Naive thymus-derived CD4-positive, alpha-beta T cell (primary cell): ENCODE data around the gene EIF5. TPM values are rescaled to one million over a fixed set of nuclear protein-coding genes. Genes with fewer than 3 reads are reported as not detected.
A peak's percentile ranks its signal among the peaks of the same experiment; 100 is the strongest.

ENCODE experiments used
- ATAC-seq: fragments of 150-1000 bp; cut with Tn5 transposase; 2 replicates; pipeline ENCODE4 v1.10.0; 2021; ENCODE audit warnings: mild to moderate bottlenecking, moderate library complexity
- CTCF ChIA-PET: fragments of 350-600 bp; sonication (Branson Sonifier 250); formaldehyde crosslinking; loops from one replicate; lab custom pipeline; 2021; ENCODE audit warnings: antibody characterized with exemption; lab: Charles Lee
- POLR2A ChIA-PET: fragments of 350-600 bp; sonication (Branson Sonifier 250); formaldehyde crosslinking; loops from one replicate; lab custom pipeline; 2021; ENCODE audit warnings: antibody characterized with exemption, inconsistent platforms; lab: Charles Lee
- DNase-seq, 9 donors: peaks; one replicate each; pipeline versions ENCODE4 v3.0.0 to v3.0.0-alpha.2; 2020 to 2022; ENCODE audit warnings: mixed read lengths in 1 of 9
- H3K27ac ChIP-seq: one replicate; pipeline ENCODE4 v1.7.0; 2013; ENCODE audit warnings: mild to moderate bottlenecking, low read depth, low read length, moderate library complexity
- H3K27me3 ChIP-seq, 2 donors: one replicate each; pipeline ENCODE4 v1.7.0; 2013; ENCODE audit warnings: low read length in 2 of 2, mild to moderate bottlenecking in 2 of 2, moderate library complexity in 2 of 2; ENCODE audit not compliant: control insufficient read depth in 2 of 2, insufficient read depth in 2 of 2
- H3K36me3 ChIP-seq, 3 experiments: 1 replicate in 2 of 3; 2 replicates in 1 of 3; pipeline ENCODE4 v1.7.0; 2013; ENCODE audit warnings: low read length in 3 of 3, mild to moderate bottlenecking in 3 of 3, moderate library complexity in 1 of 3; ENCODE audit not compliant: insufficient read depth in 3 of 3, control insufficient read depth in 2 of 3
- H3K4me1 ChIP-seq, 2 donors: one replicate each; pipeline ENCODE4 v1.7.0; 2013; ENCODE audit warnings: low read length in 2 of 2, mild to moderate bottlenecking in 2 of 2, moderate library complexity in 1 of 2; ENCODE audit not compliant: control insufficient read depth in 2 of 2, insufficient read depth in 2 of 2
- H3K4me3 ChIP-seq: 2 replicates; pipeline ENCODE4 v1.7.0; 2013; ENCODE audit warnings: mild to moderate bottlenecking, low read length
- H3K9me3 ChIP-seq, 3 experiments: 1 replicate in 2 of 3; 2 replicates in 1 of 3; pipeline ENCODE4 v1.7.0; 2013; ENCODE audit warnings: low read length in 3 of 3; ENCODE audit not compliant: control insufficient read depth in 2 of 3
- H3K27ac Mint-ChIP-seq, 9 donors: one replicate each; pipeline ENCODE4 v1.8.0; 2020 to 2022; ENCODE audit warnings: mixed read lengths in 9 of 9, mild to moderate bottlenecking in 8 of 9, moderate library complexity in 5 of 9, inconsistent platforms in 2 of 9
- H3K27me3 Mint-ChIP-seq, 5 donors: one replicate each; pipeline ENCODE4 v1.8.0; 2021 to 2022; ENCODE audit warnings: mixed read lengths in 5 of 5, mild to moderate bottlenecking in 1 of 5
- H3K36me3 Mint-ChIP-seq, 5 donors: one replicate each; pipeline ENCODE4 v1.8.0; 2020 to 2022; ENCODE audit warnings: mixed read lengths in 5 of 5, mild to moderate bottlenecking in 3 of 5, inconsistent platforms in 1 of 5
- H3K4me1 Mint-ChIP-seq, 7 donors: one replicate each; pipeline ENCODE4 v1.8.0; 2020 to 2022; ENCODE audit warnings: mixed read lengths in 7 of 7, mild to moderate bottlenecking in 3 of 7, inconsistent platforms in 1 of 7
- H3K4me3 Mint-ChIP-seq, 10 donors: one replicate each; pipeline ENCODE4 v1.8.0; 2020 to 2022; ENCODE audit warnings: mild to moderate bottlenecking in 10 of 10, mixed read lengths in 10 of 10, moderate library complexity in 6 of 10, inconsistent platforms in 2 of 10
- H3K9me3 Mint-ChIP-seq, 11 donors: one replicate each; pipeline ENCODE4 v1.8.0; 2020 to 2022; ENCODE audit warnings: mixed read lengths in 11 of 11, mild to moderate bottlenecking in 4 of 11, inconsistent platforms in 1 of 11, moderate library complexity in 1 of 11
- intact Hi-C, 2 donors: fragments of 100-400 bp; cut with micrococcal nuclease; formaldehyde crosslinking; loops; one replicate each; pipeline ENCODE4 v1.15.1; 2023
- polyA plus RNA-seq, 2 donors: library from polyadenylated mRNA; unstranded; fragments of 300-500 nt; fragmentation: Illumina TruSeq; gene quantifications; one replicate each; pipeline ENCODE4 v1.2.3, GENCODE V29; 2021
- total RNA-seq, 6 experiments: library from RNA in 5 of 6; stranded (reverse) in 5 of 6; gene quantifications; 1 replicate in 5 of 6; 2 replicates in 1 of 6; pipeline ENCODE4 v1.2.3 and lab custom pipeline; 2021 to 2026

The EIF5 gene
- total and polyA plus RNA-seq, 7 experiments from 2014 or later, result 182 to 716 (median 322) TPM

DNA sequence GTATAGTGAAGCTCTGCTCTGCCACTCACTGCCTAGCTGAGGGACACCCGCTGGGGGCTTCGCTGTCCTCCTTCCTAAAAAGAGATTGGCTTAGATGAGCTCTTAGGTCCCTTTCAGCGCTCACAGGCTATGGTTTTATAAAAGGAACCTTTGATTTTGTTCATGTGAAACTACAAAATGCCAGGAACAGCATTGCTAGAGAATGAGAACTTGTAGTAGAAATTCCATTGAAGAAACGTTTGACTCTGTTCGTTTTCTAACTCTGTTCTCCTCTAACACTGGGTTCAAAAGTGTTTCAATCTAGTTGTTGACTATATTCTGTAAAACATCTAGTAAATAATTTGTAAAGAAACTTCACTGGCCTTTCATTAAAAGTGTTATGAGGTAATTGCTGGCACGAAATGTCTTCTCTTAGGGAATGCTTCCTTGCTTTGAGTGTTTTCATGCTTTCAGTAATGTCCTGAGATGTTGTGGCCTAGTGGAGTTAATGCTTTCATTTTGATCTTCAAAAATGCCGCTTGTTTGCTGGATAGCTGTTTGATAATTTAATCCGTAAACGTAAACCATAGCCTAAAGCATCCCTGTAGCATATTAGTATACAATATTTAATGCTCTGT, 52.8 kb downstream of the EIF5 start:
- no peak for ATAC-seq
- peaks cover 0 to 8% (median 4%) of the 10 kb centered on the region in 5 donors for H3K27me3 Mint-ChIP-seq
- Histone ChIP-seq H3K4me3 (peak overlapping the region; percentile 98), H3K9me3 (no peaks in the 10 kb centered on the region), H3K27me3 (no peaks in the 10 kb centered on the region), H3K27ac (peak overlapping the region; percentile 90), H3K36me3 (no peaks in the 10 kb centered on the region), H3K4me1 (peaks cover 26 to 37% of the 10 kb centered on the region in 2 donors)
- intact Hi-C loops, result loop anchor here (2.0 to 10.0 kb wide), 5 partner anchors 14 to 1652 kb away; partner anchors contain the start of genes RCOR1 (in 2 of the 2), KLC1 (in 1 of the 2) and TRAF3 (in 1 of the 2)
- H3K36me3 Mint-ChIP-seq, result peaks cover 0 to 10% (median 0%) of the 10 kb centered on the region in 5 donors
- no peak for DNase-seq
- H3K4me3 Mint-ChIP-seq, result peak overlapping the region; percentile 94 to 99 (median 96)
- ChIA-PET POLR2A (interaction anchor here (0.6 to 2.7 kb wide), 2 partner anchors 18 to 53 kb away, joined by 3 to 18 read pairs; partner anchors contain the start of gene EIF5), CTCF (no interaction called here)
- H3K27ac Mint-ChIP-seq, result peak overlapping the region; percentile 91 to 98 (median 95)
- peaks cover 12 to 61% (median 41%) of the 10 kb centered on the region in 7 donors for H3K4me1 Mint-ChIP-seq
- no peaks in the 10 kb centered on the region for H3K9me3 Mint-ChIP-seq

DNA sequence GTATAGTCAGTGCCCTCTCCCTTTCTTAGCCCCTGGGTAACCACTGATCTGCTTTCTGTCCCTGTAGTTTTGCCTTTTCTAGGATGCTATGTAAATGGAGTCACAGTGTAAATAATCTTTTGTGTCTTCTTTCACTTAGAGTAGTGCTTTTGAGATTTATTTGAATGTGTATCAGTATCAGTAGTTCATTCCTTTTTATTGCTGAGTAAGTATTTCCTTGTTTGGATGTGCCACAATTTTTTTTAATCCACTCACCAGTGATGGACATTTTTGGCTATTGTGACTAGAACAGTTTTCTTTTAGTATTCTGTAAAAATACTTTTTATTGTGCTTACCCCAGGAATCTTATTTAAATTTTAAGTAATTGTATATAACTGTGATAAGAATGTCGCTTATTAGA, 54.6 kb downstream of the EIF5 start:
- ATAC-seq (no peak), DNase-seq (no peak)
- Mint-ChIP-seq H3K9me3 (no peaks in the 10 kb centered on the region), H3K4me1 (peaks cover 12 to 77% (median 44%) of the 10 kb centered on the region in 7 donors), H3K27ac (peak overlapping the region in 7 of 9 donors; percentile 6 to 91 (median 74)), H3K4me3 (peak overlapping the region in 9 of 10 donors; percentile 41 to 99 (median 77)), H3K36me3 (peaks cover 0 to 9% (median 0%) of the 10 kb centered on the region in 5 donors), H3K27me3 (no peaks in the 10 kb centered on the region)
- H3K36me3 ChIP-seq, result no peaks in the 10 kb centered on the region
- peak overlapping the region; percentile 42 for H3K27ac ChIP-seq
- intact Hi-C loops, result loop anchor here (5.0 to 10.0 kb wide), 4 partner anchors 239 to 1654 kb away; partner anchors contain the start of genes RCOR1 (in 2 of the 2), KLC1 (in 1 of the 2) and TRAF3 (in 1 of the 2)
- ChIA-PET CTCF (no interaction called here), POLR2A (interaction anchor here (1.1 to 2.7 kb wide), 2 partner anchors 8 to 55 kb away, joined by 5 to 18 read pairs; partner anchors contain the start of gene EIF5)
- peaks cover 35 to 42% of the 10 kb centered on the region in 2 donors for H3K4me1 ChIP-seq
- H3K27me3 ChIP-seq, result no peaks in the 10 kb centered on the region
- H3K9me3 ChIP-seq, result no peaks in the 10 kb centered on the region
- H3K4me3 ChIP-seq, result no peak overlapping the region

DNA sequence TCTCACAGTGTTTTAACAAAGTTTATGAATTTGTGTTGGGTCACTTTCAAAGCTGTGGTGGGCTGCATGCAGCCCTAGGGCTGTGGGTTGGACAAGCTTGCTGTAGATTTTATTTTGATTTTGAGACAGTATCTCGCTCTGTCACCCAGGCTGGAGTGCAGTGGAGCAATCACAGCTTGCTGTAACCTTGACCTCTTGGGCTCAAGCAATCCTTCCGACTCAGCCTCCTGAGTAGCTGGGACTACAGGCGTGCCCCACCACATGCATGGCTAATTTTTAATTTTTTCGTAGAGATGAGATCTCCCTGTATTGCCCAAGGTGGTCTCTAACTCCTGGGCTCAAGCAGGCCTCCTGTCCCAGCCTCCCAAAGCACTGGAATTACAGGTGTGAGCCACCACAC, 56.6 kb downstream of the EIF5 start:
- H3K4me3 Mint-ChIP-seq, result peak overlapping the region in 2 of 10 donors; percentile 19 to 29
- H3K27ac Mint-ChIP-seq, result peak overlapping the region in 6 of 9 donors; percentile 34 to 81 (median 74)
- POLR2A ChIA-PET, result interaction anchor here (0.6 to 2.0 kb wide), 8 partner anchors 8 to 477 kb away, joined by 3 to 11 read pairs (median 3); partner anchors contain the start of gene EIF5

DNA sequence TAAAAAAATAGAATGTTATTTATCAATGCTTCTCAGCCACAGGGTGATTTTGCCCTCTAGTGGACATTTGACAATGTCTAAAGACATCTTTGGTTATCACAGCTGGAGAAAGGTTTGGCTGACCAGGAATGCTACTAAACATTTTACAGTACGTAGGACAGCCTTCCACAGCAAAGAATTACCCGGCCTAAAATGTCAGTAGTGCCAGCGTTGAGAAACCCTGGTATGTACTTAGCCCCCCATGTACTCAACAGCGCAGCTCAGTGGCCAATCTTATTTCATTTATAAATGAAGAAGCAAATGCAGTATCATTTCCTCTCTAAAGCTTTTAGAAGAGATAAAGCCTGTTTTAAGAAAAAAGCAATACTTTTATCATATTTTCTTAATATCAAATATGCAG, 57.0 kb downstream of the EIF5 start:
- Histone ChIP-seq H3K4me1 (peaks cover 51% of the 10 kb centered on the region in 2 donors), H3K9me3 (no peaks in the 10 kb centered on the region), H3K27me3 (no peaks in the 10 kb centered on the region), H3K27ac (no peak overlapping the region), H3K36me3 (no peaks in the 10 kb centered on the region), H3K4me3 (no peak overlapping the region)
- POLR2A ChIA-PET, result interaction anchor here (0.6 to 2.0 kb wide), 8 partner anchors 13 to 476 kb away, joined by 3 to 11 read pairs (median 3); partner anchors contain the start of gene EIF5
- Mint-ChIP-seq H3K36me3 (peaks cover 0 to 6% (median 0%) of the 10 kb centered on the region in 5 donors), H3K4me1 (peaks cover 33 to 86% (median 60%) of the 10 kb centered on the region in 7 donors), H3K9me3 (no peaks in the 10 kb centered on the region), H3K4me3 (peak overlapping the region in 6 of 10 donors; percentile 17 to 54 (median 44)), H3K27me3 (no peaks in the 10 kb centered on the region), H3K27ac (peak overlapping the region in 6 of 9 donors; percentile 18 to 86 (median 73))
- DNase-seq (peak in 7 of 9 donors; percentile 31 to 60 (median 48)), ATAC-seq (peak; percentile 86)
- intact Hi-C loops, result loop anchor here in 1 of 2 donors (1.0 kb wide), 2 partner anchors 58 to 99 kb away; no protein-coding TSS in a partner anchor
- CTCF ChIA-PET, result interaction anchor here (0.6 to 1.4 kb wide), 14 partner anchors 8 to 696 kb away, joined by 3 to 14 read pairs (median 4); partner anchors contain the start of gene EIF5

More for the DNA sequence above, 56.6 kb downstream of the EIF5 start:
- no peak for DNase-seq
- Mint-ChIP-seq H3K9me3 (no peaks in the 10 kb centered on the region), H3K27me3 (no peaks in the 10 kb centered on the region), H3K36me3 (peaks cover 0 to 9% (median 0%) of the 10 kb centered on the region in 5 donors), H3K4me1 (peaks cover 29 to 82% (median 56%) of the 10 kb centered on the region in 7 donors)
- Histone ChIP-seq H3K27me3 (no peaks in the 10 kb centered on the region), H3K27ac (no peak overlapping the region), H3K4me1 (peaks cover 47 to 51% of the 10 kb centered on the region in 2 donors), H3K4me3 (no peak overlapping the region), H3K36me3 (no peaks in the 10 kb centered on the region), H3K9me3 (no peaks in the 10 kb centered on the region)
- CTCF ChIA-PET, result interaction anchor here (0.6 to 1.4 kb wide), 12 partner anchors 8 to 696 kb away, joined by 3 to 7 read pairs (median 3); partner anchors contain the start of gene EIF5
- intact Hi-C loops, result loop anchor here in 1 of 2 donors (1.0 kb wide), 2 partner anchors 57 to 98 kb away; no protein-coding TSS in a partner anchor
- ATAC-seq, result no peak

DNA sequence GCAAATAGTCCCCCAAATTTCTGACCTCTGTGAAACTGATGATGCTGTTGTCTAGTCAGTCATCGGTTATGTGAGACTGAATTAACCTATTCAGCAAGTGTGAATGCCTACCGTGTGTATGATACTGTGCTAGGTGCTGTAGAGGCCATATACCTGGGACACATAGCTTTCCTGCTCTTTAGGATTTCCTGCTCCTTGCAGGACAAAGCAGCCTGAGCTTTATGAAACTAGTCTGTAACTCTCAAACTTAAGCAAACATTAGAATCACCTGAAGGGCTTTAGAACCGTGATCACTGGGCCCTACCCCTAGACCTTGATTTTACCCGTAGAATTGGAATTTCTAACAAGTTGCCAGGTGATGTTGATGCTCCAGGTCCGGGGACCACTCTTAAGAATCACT, 58.1 kb downstream of the EIF5 start:
- no peaks in the 10 kb centered on the region for H3K36me3 ChIP-seq
- Mint-ChIP-seq H3K36me3 (peaks cover 0 to 3% (median 0%) of the 10 kb centered on the region in 5 donors), H3K27ac (no peak overlapping the region), H3K9me3 (no peaks in the 10 kb centered on the region), H3K4me3 (peak overlapping the region in 4 of 10 donors; percentile 16 to 32 (median 26)), H3K27me3 (no peaks in the 10 kb centered on the region), H3K4me1 (peaks cover 41 to 86% (median 69%) of the 10 kb centered on the region in 7 donors)
- H3K4me3 ChIP-seq, result no peak overlapping the region
- no peaks in the 10 kb centered on the region for H3K27me3 ChIP-seq
- ChIA-PET CTCF (interaction anchor here (0.8 to 2.9 kb wide), 4 partner anchors 9 to 19 kb away, joined by 3 to 15 read pairs (median 10); no protein-coding TSS in a partner anchor), POLR2A (interaction anchor here (1.3 kb wide), 1 partner anchor 51 kb away, joined by 3 read pairs; no protein-coding TSS in a partner anchor)
- no peaks in the 10 kb centered on the region for H3K9me3 ChIP-seq
- no peak overlapping the region for H3K27ac ChIP-seq
- DNase-seq (no peak), ATAC-seq (no peak)
- intact Hi-C loops, result no loop called here
- H3K4me1 ChIP-seq, result peaks cover 43 to 51% of the 10 kb centered on the region in 2 donors

DNA sequence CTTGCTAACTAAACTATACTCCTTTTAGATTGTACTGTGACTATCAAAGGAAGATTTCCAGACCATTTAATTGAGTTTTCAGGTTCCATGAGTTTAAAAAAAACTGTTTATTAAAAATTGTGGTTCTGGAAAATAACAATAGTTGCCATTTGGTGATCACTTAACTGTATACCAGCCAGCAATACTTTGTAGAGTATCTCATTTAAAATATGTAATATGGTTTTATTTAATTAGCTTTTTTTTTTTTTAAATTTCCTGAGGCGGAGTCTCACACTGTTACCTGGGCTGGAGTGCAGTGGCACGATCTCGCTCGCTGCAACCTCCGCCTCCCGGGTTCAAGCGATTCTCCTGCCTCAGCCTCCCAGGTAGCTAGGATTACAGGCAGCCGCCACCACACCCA, 58.5 kb downstream of the EIF5 start:
- Mint-ChIP-seq H3K27ac (no peak overlapping the region), H3K4me3 (peak overlapping the region in 2 of 10 donors; percentile 22 to 32), H3K27me3 (no peaks in the 10 kb centered on the region), H3K36me3 (peaks cover 0 to 3% (median 0%) of the 10 kb centered on the region in 5 donors), H3K9me3 (no peaks in the 10 kb centered on the region), H3K4me1 (peaks cover 42 to 86% (median 69%) of the 10 kb centered on the region in 7 donors)
- DNase-seq (no peak), ATAC-seq (no peak)
- Histone ChIP-seq H3K4me3 (no peak overlapping the region), H3K36me3 (no peaks in the 10 kb centered on the region), H3K4me1 (peaks cover 42 to 48% of the 10 kb centered on the region in 2 donors), H3K27ac (no peak overlapping the region), H3K9me3 (no peaks in the 10 kb centered on the region), H3K27me3 (no peaks in the 10 kb centered on the region)
- ChIA-PET POLR2A (interaction anchor here (1.0 to 1.3 kb wide), 2 partner anchors 51 to 59 kb away, joined by 3 read pairs; partner anchors contain the start of gene EIF5), CTCF (interaction anchor here (0.6 to 2.9 kb wide), 7 partner anchors 10 to 501 kb away, joined by 3 to 15 read pairs (median 3); no protein-coding TSS in a partner anchor)
- intact Hi-C loops, result no loop called here
